T-helper 1 cell (primary cell): ENCODE results near the gene ZNF316.
A peak's percentile ranks its signal among the peaks of the same experiment; 100 is the strongest.
"Not testable (repeated sequence)": the region's sequence is repeated elsewhere in the genome, so short reads cannot be mapped to it uniquely, and the experiment has no call there.

Experiments used
- DNase-seq, 5 donors: peaks; one replicate each; pipeline ENCODE4 v3.0.0-alpha.2; 2012 to 2020

ZNF316 gene

DNA sequence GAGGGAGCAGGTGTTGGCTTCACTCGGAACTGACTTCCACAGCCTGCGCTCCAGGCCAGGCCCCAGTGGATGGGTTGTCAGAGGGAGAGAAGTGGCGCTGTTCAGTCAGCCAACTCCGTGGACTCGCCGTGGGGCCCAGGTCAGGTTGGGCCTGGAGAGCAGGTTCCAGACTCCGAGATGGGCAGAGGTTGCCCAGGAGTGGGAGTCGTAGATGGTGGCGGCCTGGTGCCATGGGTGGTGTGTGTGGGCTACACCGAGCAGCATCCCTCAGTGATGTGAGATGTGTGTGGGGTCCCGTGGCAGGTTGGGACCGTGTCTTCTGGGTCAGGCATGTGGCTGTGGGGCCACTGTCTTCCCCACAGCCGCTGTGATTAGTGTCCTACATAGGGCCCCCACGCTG, 10.4 kb downstream of the ZNF316 start:
- DNase-seq = no peak

- no peak for DNase-seq
Measured at GRCh38 chr7:6648066-6648814, 11.1 kb downstream of the ZNF316 start.

DNA sequence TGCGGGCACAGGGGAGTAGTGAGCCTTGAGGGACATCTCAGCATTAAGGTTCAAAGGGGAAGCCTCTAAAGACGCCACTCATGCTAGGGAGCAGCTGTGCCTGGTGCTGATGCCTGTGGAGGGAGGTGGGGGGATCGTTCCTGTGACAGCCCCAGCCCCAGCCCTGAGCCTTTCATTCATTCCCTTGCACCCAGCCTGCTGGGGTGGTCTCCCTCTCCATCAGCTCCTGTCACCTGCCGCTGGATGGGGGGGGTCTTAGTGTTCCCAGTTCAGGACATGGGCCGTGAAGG, 11.6 kb downstream of the ZNF316 start:
- no peak for DNase-seq

DNA sequence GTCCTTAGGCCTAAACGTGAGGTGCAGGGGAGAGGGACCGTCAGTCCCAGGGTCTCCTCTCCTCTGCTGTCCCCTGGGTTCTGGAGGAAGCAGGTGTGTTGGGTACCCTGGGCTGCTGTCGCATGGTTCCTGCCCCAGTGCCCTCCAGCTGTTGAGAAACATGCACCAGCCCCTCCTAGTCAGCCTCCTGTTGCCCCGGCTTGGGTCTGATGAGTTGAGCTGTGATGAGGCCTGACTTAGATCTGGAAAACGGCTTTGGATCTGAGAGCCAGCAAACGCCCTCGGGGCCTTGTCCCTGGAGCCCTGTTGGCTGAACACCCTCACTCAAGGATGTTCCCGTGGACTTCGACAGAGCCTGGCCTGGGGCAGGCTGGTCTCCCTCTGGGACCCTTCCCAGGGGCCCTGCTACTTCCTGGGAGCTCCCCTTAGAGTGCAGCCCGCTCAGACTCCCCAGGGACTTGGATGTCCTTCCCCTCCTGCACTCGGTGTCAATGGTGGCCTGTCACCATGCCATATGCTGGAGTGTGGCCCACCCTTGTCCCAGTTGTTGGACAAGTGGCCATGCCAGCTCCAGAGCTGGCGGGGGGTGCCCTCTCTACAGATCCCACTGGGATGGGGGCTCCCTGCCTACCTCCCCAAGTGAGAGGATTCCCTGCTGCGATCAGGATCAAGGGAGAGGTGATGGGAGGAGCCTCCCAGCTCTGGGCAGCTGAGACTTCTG, 12.3 kb downstream of the ZNF316 start:
- DNase-seq = no peak

GRCh38 chr7:6650086-6650485, 13.0 kb downstream of the ZNF316 start:
- no peak for DNase-seq

GRCh38 chr7:6650521-6651011, 13.4 kb downstream of the ZNF316 start:
- no peak for DNase-seq

- DNase-seq = no peak
Measured at GRCh38 chr7:6651851-6652445, 14.8 kb downstream of the ZNF316 start.

DNA sequence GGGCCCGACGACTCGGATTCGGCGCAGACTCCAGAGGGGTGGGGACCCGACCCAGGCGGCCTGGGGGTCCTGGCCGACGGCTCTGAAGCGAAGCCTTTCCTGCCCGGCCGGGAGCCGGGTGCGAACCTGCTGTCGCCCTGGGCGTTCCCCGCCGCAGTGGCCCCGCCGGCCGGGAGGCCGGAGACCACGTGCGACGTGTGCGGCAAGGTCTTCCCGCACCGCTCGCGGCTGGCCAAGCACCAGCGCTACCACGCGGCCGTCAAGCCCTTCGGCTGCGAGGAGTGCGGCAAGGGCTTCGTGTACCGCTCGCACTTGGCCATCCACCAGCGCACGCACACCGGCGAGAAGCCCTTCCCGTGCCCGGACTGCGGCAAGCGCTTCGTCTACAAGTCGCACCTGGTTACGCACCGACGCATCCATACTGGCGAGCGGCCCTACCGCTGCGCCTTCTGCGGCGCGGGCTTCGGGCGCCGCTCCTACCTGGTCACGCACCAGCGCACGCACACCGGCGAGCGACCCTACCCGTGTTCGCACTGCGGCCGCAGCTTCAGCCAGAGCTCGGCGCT, 15.4 kb downstream of the ZNF316 start:
- no peak for DNase-seq

- no peak for DNase-seq
Measured at GRCh38 chr7:6653071-6654003, 16.2 kb downstream of the ZNF316 start.

GRCh38 chr7:6654113-6654841, 17.2 kb downstream of the ZNF316 start:
- no peak for DNase-seq

DNA sequence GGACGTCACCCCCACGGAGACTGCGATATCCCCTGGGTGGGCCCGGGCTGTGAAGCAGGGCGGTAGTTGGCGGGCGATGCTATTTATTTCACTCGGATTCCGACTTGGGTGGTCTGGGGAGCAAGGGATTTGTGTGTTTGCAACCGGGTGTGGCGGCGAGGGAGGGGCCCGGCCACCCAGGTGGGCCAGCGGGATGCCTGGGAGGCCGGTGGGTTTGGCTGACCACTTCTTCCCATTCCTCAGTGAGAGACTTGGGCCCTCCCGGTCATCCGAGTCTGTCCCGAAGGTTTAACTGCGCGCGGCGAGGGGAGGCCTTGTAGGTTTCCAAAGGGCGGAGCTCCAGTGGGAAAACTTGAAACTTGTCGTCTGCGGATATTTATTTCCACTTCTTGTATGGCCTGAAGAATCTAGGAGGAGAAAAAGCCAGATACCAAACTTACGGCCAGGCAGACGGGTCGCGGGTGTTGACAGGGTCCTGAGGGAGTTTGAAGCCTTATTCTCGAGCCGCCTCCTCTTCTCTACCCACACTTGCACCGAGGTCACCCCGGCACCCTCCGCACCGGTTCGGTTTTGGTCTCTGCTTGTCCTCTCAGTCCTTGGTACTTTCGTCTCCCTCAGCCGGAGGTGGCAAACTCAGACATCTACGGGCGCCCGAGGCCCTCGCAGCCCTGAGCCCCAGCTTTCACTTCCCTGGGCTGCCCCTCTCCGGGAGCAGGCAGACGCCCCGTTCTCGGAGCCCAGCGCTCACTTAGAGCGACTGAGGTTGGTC, 17.9 kb downstream of the ZNF316 start:
- no peak for DNase-seq

DNA sequence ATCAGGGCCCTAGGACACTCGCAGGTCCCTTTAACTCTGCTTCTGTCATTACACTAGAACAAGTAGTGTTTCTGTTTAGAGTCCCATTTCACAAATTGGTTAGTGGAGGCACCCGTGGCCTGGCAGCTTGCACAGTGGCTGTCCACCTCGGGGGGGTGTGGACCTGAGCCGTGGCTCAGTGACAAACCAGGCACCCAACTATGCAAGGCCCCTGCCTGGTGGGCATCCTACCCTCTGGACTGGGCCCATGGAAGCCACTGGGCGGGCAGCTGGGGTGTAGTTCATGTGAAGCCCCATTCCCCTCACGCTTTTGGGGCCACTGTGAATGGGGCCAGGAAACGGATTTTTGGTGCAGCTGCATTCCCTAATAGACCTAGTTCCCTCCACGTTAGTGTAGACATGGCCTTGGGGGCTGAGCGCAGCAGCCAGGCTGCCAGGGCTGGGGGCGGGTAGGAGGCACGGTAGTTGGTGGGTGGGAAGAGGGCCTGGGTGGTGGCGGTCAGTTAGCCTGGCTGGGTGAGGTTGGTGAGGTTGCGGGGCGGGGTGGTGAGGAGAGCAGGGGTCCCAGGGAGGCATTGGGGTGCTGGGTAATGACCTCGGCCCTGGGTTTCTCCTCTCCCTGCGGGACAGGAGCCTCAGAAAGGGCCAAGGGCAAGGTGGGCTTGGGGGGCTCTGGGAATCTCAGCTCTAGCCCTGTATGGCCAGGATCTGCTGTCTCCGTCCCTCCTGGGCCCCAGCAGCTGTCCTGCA, 18.7 kb downstream of the ZNF316 start:
- no peak for DNase-seq

GRCh38 chr7:6656413-6656812, 19.3 kb downstream of the ZNF316 start:
- no peak for DNase-seq

DNA sequence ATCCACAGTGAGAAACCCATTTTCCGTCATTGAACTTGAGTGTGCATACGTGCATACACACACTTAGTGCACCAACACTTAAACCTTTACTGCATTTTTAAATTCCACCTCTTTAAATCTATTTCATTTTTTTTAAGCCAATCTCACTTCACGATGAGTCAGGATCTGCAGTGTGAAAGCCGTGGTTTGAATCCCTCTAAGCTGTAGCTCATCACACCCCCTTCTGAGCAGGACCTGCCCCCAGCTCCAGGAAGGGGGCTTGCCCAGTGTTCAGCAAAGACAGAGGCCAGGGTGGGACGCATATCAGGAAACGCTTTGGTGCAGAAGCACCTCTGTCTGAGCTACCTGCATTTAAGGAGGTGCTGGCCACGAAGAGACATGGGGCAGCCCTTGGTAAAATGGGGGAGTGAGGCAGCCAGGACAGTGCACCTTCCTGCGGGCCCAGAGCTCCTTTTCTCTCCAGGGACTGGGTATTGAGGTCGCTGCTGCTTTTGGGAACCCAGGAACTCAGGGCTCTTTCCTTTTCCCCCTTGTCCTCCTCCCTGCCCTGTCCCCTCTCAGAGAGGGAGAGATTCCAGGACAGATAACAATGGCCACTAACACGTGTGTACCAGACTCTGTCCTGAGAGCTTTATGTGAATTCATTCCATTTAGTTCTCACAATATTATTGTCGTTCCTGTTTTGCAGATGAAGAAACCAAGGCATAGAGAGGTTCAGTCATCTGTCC, 21.7 kb downstream of the ZNF316 start:
- no peak for DNase-seq

DNA sequence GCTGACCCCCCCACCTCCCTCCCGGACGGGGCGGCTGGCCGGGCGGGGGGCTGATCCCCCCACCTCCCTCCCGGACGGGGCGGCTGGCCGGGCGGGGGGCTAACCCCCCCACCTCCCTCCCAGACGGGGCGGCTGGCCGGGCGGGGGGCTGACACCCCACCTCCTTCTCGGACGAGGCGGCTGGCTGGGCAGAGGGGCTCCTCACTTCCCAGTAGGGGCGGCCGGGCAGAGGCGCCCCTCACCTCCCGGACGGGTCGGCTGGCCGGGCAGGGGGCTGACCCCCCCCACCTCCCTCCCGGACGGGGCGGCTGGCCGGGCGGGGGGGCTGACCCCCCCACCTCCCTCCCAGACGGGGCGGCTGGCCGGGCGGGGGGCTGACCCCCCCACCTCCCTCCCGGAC, 33.7 kb downstream of the ZNF316 start:
- not testable (repeated sequence) for DNase-seq

- DNase-seq = no peak
Measured at GRCh38 chr7:6675807-6676405, 38.8 kb downstream of the ZNF316 start.

DNA sequence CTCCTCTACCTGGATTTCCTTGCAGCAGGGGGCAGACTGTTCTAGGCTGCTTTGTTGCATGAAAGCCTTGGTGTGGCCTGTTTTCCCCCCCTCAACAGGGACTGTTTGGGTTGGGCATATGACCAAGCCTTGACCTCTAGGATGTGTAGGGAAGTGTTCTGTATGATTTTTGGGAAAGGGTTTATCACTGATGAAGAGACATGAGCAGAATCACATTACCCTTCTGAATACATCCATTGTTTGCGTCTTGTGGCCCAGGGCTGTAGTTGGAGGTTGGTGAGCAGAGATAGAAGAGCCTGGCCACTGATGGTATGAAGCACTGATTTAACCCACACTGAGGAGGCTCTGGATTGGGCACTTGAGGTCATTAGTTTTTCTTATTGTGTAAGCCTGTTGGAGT, 43.0 kb downstream of the ZNF316 start:
- no peak for DNase-seq

- no peak for DNase-seq
Measured at GRCh38 chr7:6691103-6691502, 54.0 kb downstream of the ZNF316 start.

- peak in 1 of 5 donors; percentile 11 for DNase-seq
Measured at GRCh38 chr7:6691609-6692106, 54.5 kb downstream of the ZNF316 start.
